Nephron progenitor cell (in vitro differentiated cells): Measurements from ENCODE around the gene KIAA1217.

ENCODE experiments used
- DNase-seq: peaks from one replicate; pipeline ENCODE4 v3.0.0; 2021
- H3K27ac Mint-ChIP-seq: 2 replicates; pipeline ENCODE4 v1.8.0; 2021; ENCODE audit warnings: mild to moderate bottlenecking, moderate library complexity, mixed read lengths
- H3K27me3 Mint-ChIP-seq: 2 replicates; pipeline ENCODE4 v1.8.0; 2021; ENCODE audit warnings: mild to moderate bottlenecking, low read depth, mixed read lengths; ENCODE audit not compliant: poor library complexity
- H3K36me3 Mint-ChIP-seq: 2 replicates; pipeline ENCODE4 v1.8.0; 2021; ENCODE audit warnings: low read depth, mixed read lengths
- H3K4me1 Mint-ChIP-seq: 2 replicates; pipeline ENCODE4 v1.8.0; 2021; ENCODE audit warnings: mixed read lengths
- H3K4me3 Mint-ChIP-seq: 2 replicates; pipeline ENCODE4 v1.8.0; 2021; ENCODE audit warnings: mild to moderate bottlenecking, moderate library complexity, mixed read lengths
- H3K9me3 Mint-ChIP-seq: 2 replicates; pipeline ENCODE4 v1.8.0; 2021; ENCODE audit warnings: mild to moderate bottlenecking, moderate library complexity, mixed read lengths
- CTCF ChIP-seq: fragments of 200-600 bp; sonication (generic); IDR thresholded peaks from 2 replicates; pipeline ENCODE4 v1.5.0; 2021; ENCODE audit warnings: antibody characterized with exemption

The KIAA1217 gene

GRCh38 chr10:24289235-24289634 lies 80.3 kb downstream of the KIAA1217 start:
- H3K4me3 Mint-ChIP-seq = no peak overlapping the region
- peaks cover 3% of the 10 kb centered on the region for H3K27me3 Mint-ChIP-seq
- peak overlapping the region; percentile 92 for H3K27ac Mint-ChIP-seq
- no peak for TF ChIP-seq CTCF
- peaks cover 33% of the 10 kb centered on the region for H3K9me3 Mint-ChIP-seq
- no peak for DNase-seq
- H3K36me3 Mint-ChIP-seq = peaks cover 81% of the 10 kb centered on the region
- peaks cover 7% of the 10 kb centered on the region for H3K4me1 Mint-ChIP-seq

- Mint-ChIP-seq H3K4me1 (peaks cover 19% of the 10 kb centered on the region), H3K36me3 (peaks cover 72% of the 10 kb centered on the region), H3K4me3 (no peak overlapping the region), H3K27ac (no peak overlapping the region), H3K27me3 (peaks cover 3% of the 10 kb centered on the region), H3K9me3 (peaks cover 19% of the 10 kb centered on the region)
- DNase-seq = no peak
- TF ChIP-seq CTCF = no peak
Measured at GRCh38 chr10:24292304-24293293, 83.7 kb downstream of the KIAA1217 start.

GRCh38 chr10:24299578-24300260 lies 90.8 kb downstream of the KIAA1217 start:
- no peak overlapping the region for H3K27ac Mint-ChIP-seq

GRCh38 chr10:24303522-24304310 lies 94.8 kb downstream of the KIAA1217 start:
- H3K27ac Mint-ChIP-seq = no peak overlapping the region
- DNase-seq = no peak
- no peaks in the 10 kb centered on the region for H3K27me3 Mint-ChIP-seq
- H3K36me3 Mint-ChIP-seq = peaks cover 43% of the 10 kb centered on the region
- TF ChIP-seq CTCF = no peak
- H3K4me3 Mint-ChIP-seq = no peak overlapping the region
- H3K9me3 Mint-ChIP-seq = no peaks in the 10 kb centered on the region
- H3K4me1 Mint-ChIP-seq = peaks cover 12% of the 10 kb centered on the region

More at GRCh38 chr10:24299578-24300260, 90.8 kb downstream of the KIAA1217 start:
- DNase-seq = no peak
- TF ChIP-seq CTCF = no peak
- Mint-ChIP-seq H3K4me1 (peaks cover 9% of the 10 kb centered on the region), H3K9me3 (no peaks in the 10 kb centered on the region), H3K36me3 (peaks cover 40% of the 10 kb centered on the region), H3K4me3 (no peak overlapping the region), H3K27me3 (no peaks in the 10 kb centered on the region)

- H3K27ac Mint-ChIP-seq = no peak overlapping the region
- no peak for TF ChIP-seq CTCF
- peaks cover 50% of the 10 kb centered on the region for H3K36me3 Mint-ChIP-seq
- peaks cover 18% of the 10 kb centered on the region for H3K4me1 Mint-ChIP-seq
- no peaks in the 10 kb centered on the region for H3K27me3 Mint-ChIP-seq
- no peak overlapping the region for H3K4me3 Mint-ChIP-seq
- DNase-seq = no peak
- no peaks in the 10 kb centered on the region for H3K9me3 Mint-ChIP-seq
Measured at GRCh38 chr10:24305551-24306506, 96.9 kb downstream of the KIAA1217 start.
